Nasal cavity respiratory epithelium epithelial cell of viscerocranial mucosa (primary cell): ENCODE measurements around the gene ACLY. TPM values are rescaled to one million over a fixed set of nuclear protein-coding genes. Genes with fewer than 3 reads are reported as not detected.

Experiments used
- total RNA-seq: library from RNA; depleted of rRNA; stranded (reverse); fragments of >200 nt; gene quantifications from 2 replicates; pipeline ENCODE4 v1.2.3, GENCODE V29; 2014

Gene ACLY
- 114 and 147 TPM in 2 replicates for total RNA-seq

GRCh38 chr17:41918314-41919164 is at the start of gene ACLY:
ACLY (minus strand) TSS chr17:41918951; CDS start chr17:41913873, 5,078 bp downstream.

GRCh38 chr17:41966463-41967140 is 47.9 kb upstream of the ACLY start, which contains the start of gene CNP:
CNP (plus strand) TSS chr17:41966795; CDS start chr17:41966885, 90 bp downstream.

GRCh38 chr17:41930009-41930832 is 11.5 kb upstream of the ACLY start, which contains the start of gene ODAD4:
ODAD4 (plus strand) TSS chr17:41930617; CDS start chr17:41930724, 107 bp downstream.

GRCh38 chr17:41864836-41865595 is 53.7 kb downstream of the ACLY start, which contains the start of gene KLHL11:
KLHL11 (minus strand) TSS chr17:41865423; CDS start chr17:41865370, 53 bp downstream.

GRCh38 chr17:41837761-41838538 is 80.8 kb downstream of the ACLY start, which contains the start of gene KLHL10:
KLHL10 (plus strand) TSS chr17:41837825; CDS start chr17:41837933, 108 bp downstream.

GRCh38 chr17:41835800-41836549 is 82.8 kb downstream of the ACLY start, which contains the start of gene NT5C3B:
NT5C3B (minus strand) TSS chr17:41836232; CDS start chr17:41836193, 39 bp downstream.

Other genes with a start within 250 kb of the ACLY start
- gene EIF1, start 230.1 kb downstream of the ACLY start, total RNA-seq: 140 and 223 TPM in 2 replicates
- gene GAST, start 206.6 kb downstream of the ACLY start, total RNA-seq: 1.0 TPM in 1 of 2 replicates, not detected in the other
- gene HAP1, start 184.3 kb downstream of the ACLY start, total RNA-seq: 1.4 and 5.1 TPM in 2 replicates
- 357 and 772 TPM in 2 replicates for gene JUP, start 132.2 kb downstream of the ACLY start, total RNA-seq
- gene P3H4, start 107.0 kb downstream of the ACLY start, total RNA-seq: 33.5 and 51.7 TPM in 2 replicates
- 34.5 and 113 TPM in 2 replicates for gene FKBP10, start 105.9 kb downstream of the ACLY start, total RNA-seq
- 35.0 and 73.1 TPM in 2 replicates for gene NT5C3B, start 82.7 kb downstream of the ACLY start, total RNA-seq
- 0.14 TPM in 1 of 2 replicates, not detected in the other for gene KLHL10, start 81.1 kb downstream of the ACLY start, total RNA-seq
- 41.4 and 45.1 TPM in 2 replicates for gene KLHL11, start 53.5 kb downstream of the ACLY start, total RNA-seq
- gene ODAD4, start 11.7 kb upstream of the ACLY start, total RNA-seq: under 0.01 and 0.07 TPM in 2 replicates
- 27.3 and 39.7 TPM in 2 replicates for gene CNP, start 47.8 kb upstream of the ACLY start, total RNA-seq
- 51.3 and 72.0 TPM in 2 replicates for gene DNAJC7, start 98.5 kb upstream of the ACLY start, total RNA-seq
- 27.7 and 39.2 TPM in 2 replicates for gene NKIRAS2, start 101.1 kb upstream of the ACLY start, total RNA-seq
- gene C17orf113, start 131.7 kb upstream of the ACLY start, total RNA-seq: 0.64 and 0.68 TPM in 2 replicates
- 0.34 and 0.43 TPM in 2 replicates for gene ZNF385C, start 179.5 kb upstream of the ACLY start, total RNA-seq
- gene DHX58, start 193.8 kb upstream of the ACLY start, total RNA-seq: 7.2 and 10.9 TPM in 2 replicates
- 7.9 and 23.3 TPM in 2 replicates for gene KAT2A, start 202.4 kb upstream of the ACLY start, total RNA-seq
- gene HSPB9, start 203.9 kb upstream of the ACLY start, total RNA-seq: not detected in 2 replicates
- gene RAB5C, start 236.0 kb upstream of the ACLY start, total RNA-seq: 70.7 and 97.2 TPM in 2 replicates